CD4-positive, CD25-positive, alpha-beta regulatory T cell (primary cell): Measurements from ENCODE around the gene CILP. TPM values are rescaled to one million over a fixed set of nuclear protein-coding genes. Genes with fewer than 3 reads are reported as not detected.
A peak's percentile ranks its signal among the peaks of the same experiment; 100 is the strongest.

Source experiments
- ATAC-seq, 2 donors: fragments of 150-1000 bp; cut with Tn5 transposase; one replicate each; pipeline ENCODE4 v1.10.0; 2021; ENCODE audit warnings: low read depth in 2 of 2, moderate number of reproducible peaks in 2 of 2, moderate library complexity in 1 of 2
- DNase-seq, 3 donors: peaks; one replicate each; pipeline versions ENCODE4 v3.0.0 to v3.0.0-alpha.2; 2012 to 2022; ENCODE audit warnings: mixed read lengths in 1 of 3
- H3K27ac ChIP-seq: one replicate; pipeline ENCODE4 v1.7.0; 2013; ENCODE audit warnings: mild to moderate bottlenecking, low read length; ENCODE audit not compliant: insufficient read depth, poor library complexity, severe bottlenecking
- H3K27me3 ChIP-seq: one replicate; pipeline ENCODE4 v1.7.0; 2013; ENCODE audit warnings: low read length; ENCODE audit not compliant: control insufficient read depth, insufficient read depth
- H3K36me3 ChIP-seq: one replicate; pipeline ENCODE4 v1.7.0; 2013; ENCODE audit warnings: mild to moderate bottlenecking, low read length, moderate library complexity; ENCODE audit not compliant: control insufficient read depth, insufficient read depth
- H3K4me1 ChIP-seq: 2 replicates; pipeline ENCODE4 v1.7.0; 2013; ENCODE audit warnings: mild to moderate bottlenecking, low read length; ENCODE audit not compliant: insufficient read depth, control insufficient read depth, poor library complexity, severe bottlenecking
- H3K4me3 ChIP-seq: one replicate; pipeline ENCODE4 v1.7.0; 2013; ENCODE audit warnings: low read depth, mild to moderate bottlenecking, low read length, moderate library complexity
- H3K9me3 ChIP-seq, 2 experiments: 1 replicate in 1 of 2; 2 replicates in 1 of 2; pipeline ENCODE4 v1.7.0; 2013; ENCODE audit warnings: low read length in 2 of 2, mild to moderate bottlenecking in 1 of 2, moderate library complexity in 1 of 2; ENCODE audit not compliant: control insufficient read depth in 2 of 2
- H3K27ac Mint-ChIP-seq, 3 donors: one replicate each; pipeline ENCODE4 v1.8.0; 2020 to 2022; ENCODE audit warnings: mild to moderate bottlenecking in 3 of 3, mixed read lengths in 3 of 3, moderate library complexity in 2 of 3
- H3K27me3 Mint-ChIP-seq: one replicate; pipeline ENCODE4 v1.8.0; 2022; ENCODE audit warnings: mild to moderate bottlenecking, mixed read lengths
- H3K36me3 Mint-ChIP-seq: one replicate; pipeline ENCODE4 v1.8.0; 2020; ENCODE audit warnings: mixed read lengths
- H3K4me1 Mint-ChIP-seq, 4 donors: one replicate each; pipeline ENCODE4 v1.8.0; 2020 to 2022; ENCODE audit warnings: mixed read lengths in 4 of 4, mild to moderate bottlenecking in 1 of 4
- H3K4me3 Mint-ChIP-seq, 4 donors: one replicate each; pipeline ENCODE4 v1.8.0; 2020 to 2022; ENCODE audit warnings: mild to moderate bottlenecking in 4 of 4, mixed read lengths in 4 of 4, moderate library complexity in 3 of 4
- H3K9me3 Mint-ChIP-seq, 7 donors: one replicate each; pipeline ENCODE4 v1.8.0; 2020 to 2022; ENCODE audit warnings: mixed read lengths in 7 of 7, mild to moderate bottlenecking in 3 of 7, moderate library complexity in 2 of 7
- polyA plus RNA-seq, 4 donors: library from polyadenylated mRNA; unstranded; fragments of 300-500 nt; fragmentation: Illumina TruSeq; gene quantifications; one replicate each; pipeline ENCODE4 v1.2.3, GENCODE V29; 2021
- total RNA-seq: library from RNA; stranded (reverse); gene quantifications from one replicate; pipeline ENCODE4 v1.2.3, GENCODE V29; 2022

The CILP gene
- total and polyA plus RNA-seq, 5 donors from 2014 or later, result 0.52 TPM; not detected in 4

GRCh38 chr15:65180167-65180566 is 31.1 kb downstream of the CILP start:
- H3K27me3 ChIP-seq, result no peaks in the 10 kb centered on the region
- no peaks in the 10 kb centered on the region for H3K27me3 Mint-ChIP-seq
- H3K36me3 ChIP-seq, result peaks cover 47% of the 10 kb centered on the region
- peaks cover 31% of the 10 kb centered on the region for H3K4me1 ChIP-seq
- no peak overlapping the region for H3K4me3 ChIP-seq
- H3K27ac Mint-ChIP-seq, result no peak overlapping the region
- peak overlapping the region in 2 of 4 donors; percentile 10 to 54 for H3K4me3 Mint-ChIP-seq
- ATAC-seq (no peak), DNase-seq (no peak)
- peaks cover 16% of the 10 kb centered on the region for H3K36me3 Mint-ChIP-seq
- H3K9me3 Mint-ChIP-seq, result no peaks in the 10 kb centered on the region
- no peaks in the 10 kb centered on the region for H3K9me3 ChIP-seq
- H3K4me1 Mint-ChIP-seq, result peaks cover 29 to 48% (median 37%) of the 10 kb centered on the region in 4 donors
- no peak overlapping the region for H3K27ac ChIP-seq

GRCh38 chr15:65177901-65178300 is 33.4 kb downstream of the CILP start:
- Histone ChIP-seq H3K4me3 (no peak overlapping the region), H3K27ac (no peak overlapping the region), H3K4me1 (peaks cover 12% of the 10 kb centered on the region), H3K9me3 (no peaks in the 10 kb centered on the region), H3K27me3 (no peaks in the 10 kb centered on the region), H3K36me3 (peaks cover 60% of the 10 kb centered on the region)
- Mint-ChIP-seq H3K9me3 (no peaks in the 10 kb centered on the region), H3K27ac (no peak overlapping the region), H3K4me3 (no peak overlapping the region), H3K4me1 (peaks cover 23 to 36% (median 31%) of the 10 kb centered on the region in 4 donors), H3K27me3 (no peaks in the 10 kb centered on the region), H3K36me3 (peaks cover 21% of the 10 kb centered on the region)
- DNase-seq (no peak), ATAC-seq (no peak)

- Histone ChIP-seq H3K36me3 (peaks cover 73% of the 10 kb centered on the region), H3K4me1 (peaks cover 6% of the 10 kb centered on the region), H3K27ac (no peak overlapping the region), H3K27me3 (no peaks in the 10 kb centered on the region), H3K4me3 (no peak overlapping the region), H3K9me3 (no peaks in the 10 kb centered on the region)
- Mint-ChIP-seq H3K27ac (peak overlapping the region in 1 of 3 donors; percentile 5), H3K4me3 (no peak overlapping the region), H3K27me3 (no peaks in the 10 kb centered on the region), H3K4me1 (peaks cover 18 to 25% (median 22%) of the 10 kb centered on the region in 4 donors), H3K9me3 (no peaks in the 10 kb centered on the region), H3K36me3 (peaks cover 26% of the 10 kb centered on the region)
- no peak for DNase-seq
- no peak for ATAC-seq
Measured at GRCh38 chr15:65176056-65176455, 35.2 kb downstream of the CILP start.

- Histone ChIP-seq H3K4me1 (peaks cover 6% of the 10 kb centered on the region), H3K4me3 (no peak overlapping the region), H3K9me3 (no peaks in the 10 kb centered on the region), H3K27ac (no peak overlapping the region), H3K36me3 (peaks cover 74% of the 10 kb centered on the region), H3K27me3 (no peaks in the 10 kb centered on the region)
- Mint-ChIP-seq H3K36me3 (peaks cover 25% of the 10 kb centered on the region), H3K4me3 (no peak overlapping the region), H3K9me3 (no peaks in the 10 kb centered on the region), H3K27ac (peak overlapping the region in 1 of 3 donors; percentile 5), H3K4me1 (peaks cover 18 to 24% (median 21%) of the 10 kb centered on the region in 4 donors), H3K27me3 (no peaks in the 10 kb centered on the region)
- DNase-seq (no peak), ATAC-seq (no peak)
Measured at GRCh38 chr15:65175511-65175910, 35.8 kb downstream of the CILP start.

- Histone ChIP-seq H3K9me3 (no peaks in the 10 kb centered on the region), H3K36me3 (peaks cover 67% of the 10 kb centered on the region), H3K4me3 (no peak overlapping the region), H3K4me1 (no peaks in the 10 kb centered on the region), H3K27ac (no peak overlapping the region), H3K27me3 (no peaks in the 10 kb centered on the region)
- peaks cover 25% of the 10 kb centered on the region for H3K36me3 Mint-ChIP-seq
- H3K27me3 Mint-ChIP-seq, result no peaks in the 10 kb centered on the region
- H3K27ac Mint-ChIP-seq, result no peak overlapping the region
- H3K4me3 Mint-ChIP-seq, result no peak overlapping the region
- ATAC-seq (no peak), DNase-seq (no peak)
- no peaks in the 10 kb centered on the region for H3K9me3 Mint-ChIP-seq
- peaks cover 9 to 19% (median 12%) of the 10 kb centered on the region in 4 donors for H3K4me1 Mint-ChIP-seq
Measured at GRCh38 chr15:65174509-65174908, 36.8 kb downstream of the CILP start.

- no peak for ATAC-seq
- Mint-ChIP-seq H3K4me3 (no peak overlapping the region), H3K27me3 (no peaks in the 10 kb centered on the region), H3K36me3 (peaks cover 19% of the 10 kb centered on the region), H3K4me1 (peaks cover 5 to 10% (median 8%) of the 10 kb centered on the region in 4 donors), H3K9me3 (no peaks in the 10 kb centered on the region), H3K27ac (peak overlapping the region in 1 of 3 donors; percentile 56)
- Histone ChIP-seq H3K9me3 (no peaks in the 10 kb centered on the region), H3K27me3 (no peaks in the 10 kb centered on the region), H3K4me1 (no peaks in the 10 kb centered on the region), H3K27ac (no peak overlapping the region), H3K4me3 (no peak overlapping the region), H3K36me3 (peaks cover 51% of the 10 kb centered on the region)
- DNase-seq, result no peak
Measured at GRCh38 chr15:65172531-65172930, 38.7 kb downstream of the CILP start.

GRCh38 chr15:65171428-65171827 is 39.8 kb downstream of the CILP start:
- H3K4me3 Mint-ChIP-seq, result no peak overlapping the region
- no peaks in the 10 kb centered on the region for H3K4me1 ChIP-seq
- DNase-seq (no peak), ATAC-seq (no peak)
- peaks cover 44% of the 10 kb centered on the region for H3K36me3 ChIP-seq
- no peak overlapping the region for H3K4me3 ChIP-seq
- no peaks in the 10 kb centered on the region for H3K27me3 ChIP-seq
- no peaks in the 10 kb centered on the region for H3K9me3 Mint-ChIP-seq
- H3K4me1 Mint-ChIP-seq, result peaks cover 5 to 10% (median 8%) of the 10 kb centered on the region in 4 donors
- no peaks in the 10 kb centered on the region for H3K9me3 ChIP-seq
- no peaks in the 10 kb centered on the region for H3K27me3 Mint-ChIP-seq
- H3K36me3 Mint-ChIP-seq, result peaks cover 22% of the 10 kb centered on the region
- no peak overlapping the region for H3K27ac ChIP-seq
- H3K27ac Mint-ChIP-seq, result peak overlapping the region in 1 of 3 donors; percentile 47

- Mint-ChIP-seq H3K27ac (peak overlapping the region in 1 of 3 donors; percentile 26), H3K4me3 (no peak overlapping the region), H3K27me3 (no peaks in the 10 kb centered on the region), H3K4me1 (peaks cover 3 to 9% (median 5%) of the 10 kb centered on the region in 4 donors), H3K36me3 (peaks cover 11% of the 10 kb centered on the region), H3K9me3 (no peaks in the 10 kb centered on the region)
- H3K4me1 ChIP-seq, result no peaks in the 10 kb centered on the region
- no peak overlapping the region for H3K27ac ChIP-seq
- ATAC-seq (no peak), DNase-seq (no peak)
- H3K4me3 ChIP-seq, result no peak overlapping the region
- H3K36me3 ChIP-seq, result peaks cover 41% of the 10 kb centered on the region
- H3K9me3 ChIP-seq, result no peaks in the 10 kb centered on the region
- no peaks in the 10 kb centered on the region for H3K27me3 ChIP-seq
Measured at GRCh38 chr15:65165875-65166274, 45.4 kb downstream of the CILP start.
